GM12878 (cell line): ENCODE measurements around the gene PROP1.

Experiments used
- ASH2L ChIP-seq: fragments of 300-600, 200-600 bp; sonication (generic); IDR thresholded peaks from 2 replicates; pipeline ENCODE4 v1.6.1; 2017; ENCODE audit warnings: low read depth, mild to moderate bottlenecking, borderline replicate concordance
- BCL3 ChIP-seq: IDR thresholded peaks from 2 replicates; pipeline ENCODE4 v1.6.1; 2011; ENCODE audit warnings: borderline replicate concordance, low read depth, mild to moderate bottlenecking, moderate library complexity, low read length; ENCODE audit not compliant: insufficient read depth, poor library complexity, severe bottlenecking
- CEBPB ChIP-seq, 2 experiments: fragments of 150-350 bp in 1 of 2; IDR thresholded peaks; 2 replicates each; pipeline ENCODE4 v1.6.1; 2012 to 2014; ENCODE audit warnings: low read depth in 2 of 2, low read length in 2 of 2, borderline replicate concordance in 1 of 2, inconsistent platforms in 1 of 2
- CREB1 ChIP-seq: IDR thresholded peaks from 2 replicates; pipeline ENCODE4 v1.6.1; 2012; ENCODE audit warnings: low read depth, mild to moderate bottlenecking, inconsistent platforms
- CTCF ChIP-seq, 3 experiments: IDR thresholded peaks in 2 of 3; conservative IDR thresholded peaks in 1 of 3; 2 replicates each; pipeline ENCODE4 v1.5.1; 2011; ENCODE audit warnings: low read depth in 3 of 3, low read length in 3 of 3, mild to moderate bottlenecking in 3 of 3, control low read depth in 2 of 3, moderate library complexity in 2 of 3, inconsistent platforms in 1 of 3, mixed read lengths in 1 of 3; ENCODE audit not compliant: control insufficient read depth in 2 of 3, insufficient read depth in 1 of 3; ENCODE audit errors: extremely low read depth in 1 of 3
- HDAC2 ChIP-seq: fragments of 200-600 bp; sonication (generic); IDR thresholded peaks from 2 replicates; pipeline ENCODE4 v1.6.1; 2017
- MTA2 ChIP-seq: fragments of 450-650 bp; IDR thresholded peaks from 2 replicates; pipeline ENCODE4 v1.6.1; 2016; ENCODE audit warnings: low read depth, mild to moderate bottlenecking, moderate library complexity
- MXI1 ChIP-seq: fragments of 150-350 bp; IDR thresholded peaks from 2 replicates; pipeline ENCODE4 v1.6.1; 2011; ENCODE audit warnings: low read depth, mild to moderate bottlenecking, inconsistent platforms, low read length, improper control_type of control experiment
- RBBP5 ChIP-seq: fragments of 200-600 bp; sonication (generic); conservative IDR thresholded peaks from 2 replicates; pipeline ENCODE4 v1.6.1; 2016
- REST ChIP-seq: IDR thresholded peaks from 2 replicates; pipeline ENCODE4 v1.6.1; 2012; ENCODE audit warnings: mild to moderate bottlenecking, low read depth, low read length
- RFX5 ChIP-seq: IDR thresholded peaks from 2 replicates; pipeline ENCODE4 v1.6.1; 2011; ENCODE audit warnings: low read depth, low read length, improper control_type of control experiment
- SUZ12 ChIP-seq: fragments of 200-600 bp; sonication (generic); IDR thresholded peaks from one replicate; pipeline ENCODE4 v1.6.1; 2018; ENCODE audit warnings: antibody characterized with exemption, mild to moderate bottlenecking; ENCODE audit not compliant: unreplicated experiment
- ZBTB11 ChIP-seq: fragments of 450-650 bp; formaldehyde crosslinking; IDR thresholded peaks from 2 replicates; pipeline ENCODE4 v1.5.0; 2022; ENCODE audit warnings: mild to moderate bottlenecking, missing genetic modification characterization

GRCh38 chr5:177997319-177997670 is 1.3 kb upstream of the PROP1 start:
- no peak for TF ChIP-seq CEBPB (IDR thresholded peaks at IDR 0.05; ENCODE audit: borderline replicate concordance in 1 of 2, low read depth in 2 of 2, low read length in 2 of 2)
- no peak for TF ChIP-seq REST
- no peak for TF ChIP-seq RBBP5
- TF ChIP-seq MXI1: no peak
- TF ChIP-seq SUZ12: no peak
- TF ChIP-seq MTA2: no peak
- no peak for TF ChIP-seq CTCF (IDR thresholded peaks at IDR 0.05 in 2 of 3, conservative IDR thresholded peaks at IDR 0.05 in 1 of 3; ENCODE audit: control insufficient read depth in 2 of 3, extremely low read depth in 1 of 3, insufficient read depth in 1 of 3, low read depth in 3 of 3, low read length in 3 of 3)
- no peak for TF ChIP-seq BCL3
- no peak for TF ChIP-seq CREB1
- no peak for TF ChIP-seq HDAC2
- no peak for TF ChIP-seq RFX5
- TF ChIP-seq ASH2L: no peak
- no peak for TF ChIP-seq ZBTB11 (CRISPR knock-in tag)
